NCI-H345 (cell line): Measurements from ENCODE around the gene SMCO3.

ENCODE experiments used
- DNase-seq: peaks from one replicate; lab custom pipeline; 2025; lab: John Stamatoyannopoulos, UW

The SMCO3 gene

DNA sequence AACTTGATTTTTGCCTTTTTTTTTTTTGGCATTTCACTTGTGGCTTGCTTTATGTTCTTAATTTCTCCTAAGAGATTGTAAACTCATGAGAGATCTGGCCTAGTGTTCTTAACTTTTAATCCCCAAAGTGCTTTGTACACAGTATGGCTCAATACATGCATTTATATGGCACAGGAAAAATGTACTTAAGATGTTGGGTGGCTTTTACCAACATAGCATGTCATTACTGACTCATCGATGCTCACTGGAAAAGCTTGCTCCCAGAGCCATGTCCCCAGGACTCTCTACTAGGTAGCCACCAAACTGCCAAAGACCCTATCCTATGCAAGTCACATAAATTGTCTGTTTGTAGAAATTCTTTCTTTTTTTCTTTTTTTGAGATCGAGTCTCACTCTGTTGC is 13.1 kb upstream of the SMCO3 start:
- DNase-seq = no peak

DNA sequence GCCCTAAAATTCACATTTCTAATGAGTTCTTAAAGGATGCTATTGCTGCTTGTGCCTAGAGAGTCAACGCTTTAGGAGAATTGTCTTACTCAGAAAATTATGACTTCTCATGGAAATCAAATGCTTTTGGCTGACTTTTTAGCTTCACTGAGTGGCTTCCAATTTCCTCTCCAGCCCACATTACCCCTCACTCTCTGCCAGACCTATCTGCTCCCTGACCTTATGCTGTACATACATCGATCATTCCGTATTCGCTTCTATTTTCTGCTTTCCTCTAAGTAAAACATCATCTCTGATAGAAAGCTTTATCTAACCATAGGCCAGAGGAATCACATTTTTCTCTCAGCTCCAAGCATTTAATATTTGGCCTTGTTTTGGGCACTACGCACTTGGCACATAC is 12.5 kb upstream of the SMCO3 start:
- DNase-seq = no peak

- DNase-seq = no peak
Observed at GRCh38 chr12:14825256-14825655, 11.3 kb upstream of the SMCO3 start.

- no peak for DNase-seq
Observed at GRCh38 chr12:14824012-14824634, 10.1 kb upstream of the SMCO3 start.

DNA sequence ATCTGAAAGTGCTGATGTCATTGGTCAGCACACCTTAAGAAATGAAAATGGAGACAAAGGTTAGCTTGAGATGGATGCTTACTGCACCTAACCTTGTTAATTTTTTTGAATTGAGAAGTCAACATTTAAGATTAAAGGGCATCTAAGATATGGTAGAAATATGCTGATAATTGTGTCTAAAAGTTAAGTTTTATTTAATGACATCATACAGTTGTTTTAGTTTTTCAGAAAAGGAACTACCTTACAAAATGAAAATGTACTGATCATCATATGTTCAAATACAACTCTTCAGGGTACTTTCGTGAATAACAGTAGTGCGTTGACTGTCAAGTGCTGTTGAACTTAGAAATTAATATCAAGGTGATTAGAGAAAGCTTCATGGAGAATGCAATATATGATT is 2.5 kb downstream of the SMCO3 start:
- no peak for DNase-seq

- no peak for DNase-seq
Observed at GRCh38 chr12:14810953-14811483, 3.0 kb downstream of the SMCO3 start.

DNA sequence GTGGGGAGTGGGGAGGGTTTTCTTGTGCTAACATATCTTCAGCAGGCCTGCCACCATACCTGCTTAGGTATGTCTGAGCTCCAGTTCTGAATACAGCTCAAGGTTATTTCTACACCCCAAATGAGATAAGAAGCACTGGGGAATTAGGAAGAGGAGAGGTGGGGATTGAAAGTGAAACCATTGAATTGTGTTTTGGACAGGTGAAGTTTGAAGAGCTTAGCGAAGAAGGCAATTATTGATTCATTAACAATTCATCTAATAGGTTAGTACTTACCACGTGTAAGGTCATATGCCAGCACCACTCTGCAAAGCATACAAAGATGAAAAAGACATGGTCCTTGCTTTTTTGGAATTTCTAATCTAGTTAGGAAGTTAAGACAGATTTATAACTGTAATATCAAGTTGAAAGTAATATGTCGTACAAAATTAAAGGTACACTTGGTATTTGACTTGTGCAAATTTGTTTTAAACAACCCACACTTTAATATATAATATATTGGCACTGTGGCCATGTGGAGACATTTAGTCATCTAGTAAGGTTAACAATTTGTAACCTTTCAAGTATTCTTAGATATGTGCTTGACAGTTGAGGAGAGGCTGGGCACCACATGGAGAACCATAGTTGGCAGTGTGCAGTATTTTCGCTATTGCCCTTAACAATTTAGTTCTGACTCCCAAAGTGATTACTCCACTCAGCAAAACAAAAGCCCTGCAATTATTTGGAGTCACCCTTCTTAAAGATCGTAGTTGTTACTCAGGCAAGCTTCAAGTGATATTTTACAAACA is 3.6 kb downstream of the SMCO3 start:
- no peak for DNase-seq

- no peak for DNase-seq
Observed at GRCh38 chr12:14803830-14804160, 10.2 kb downstream of the SMCO3 start.

GRCh38 chr12:14803011-14803829 is 10.8 kb downstream of the SMCO3 start, which contains the start of the genes C12orf60 and WBP11:
C12orf60 (plus strand) TSS chr12:14803670; CDS start chr12:14822936, 19,266 bp downstream.
WBP11 (minus strand) TSS chr12:14803478; CDS start chr12:14801383, 2,095 bp downstream.
- DNase-seq = peak; percentile 99

GRCh38 chr12:14802721-14803010 is 11.3 kb downstream of the SMCO3 start:
- DNase-seq = no peak

GRCh38 chr12:14802247-14802646 is 11.7 kb downstream of the SMCO3 start:
- no peak for DNase-seq

GRCh38 chr12:14795028-14795448 is 18.9 kb downstream of the SMCO3 start:
- no peak for DNase-seq

GRCh38 chr12:14785568-14785967 is 28.4 kb downstream of the SMCO3 start:
- no peak for DNase-seq

DNA sequence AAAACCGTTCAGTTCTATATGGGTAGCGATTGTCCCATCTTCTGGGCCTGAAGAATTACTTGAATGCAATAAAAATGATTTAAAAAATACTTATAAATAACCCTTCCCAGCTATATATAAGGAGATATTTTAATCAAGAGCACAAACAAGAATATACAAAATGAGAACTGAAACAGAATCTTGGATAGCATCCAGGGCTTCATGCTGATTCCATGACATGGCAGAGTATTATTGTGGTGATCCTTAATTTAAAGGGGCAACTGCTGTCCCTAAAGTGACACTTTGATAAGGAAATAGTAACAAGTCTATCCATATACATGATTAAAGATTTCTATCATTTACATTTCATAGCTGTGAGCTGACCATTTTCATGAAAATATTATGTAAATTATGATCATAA is 29.5 kb downstream of the SMCO3 start:
- no peak for DNase-seq

DNA sequence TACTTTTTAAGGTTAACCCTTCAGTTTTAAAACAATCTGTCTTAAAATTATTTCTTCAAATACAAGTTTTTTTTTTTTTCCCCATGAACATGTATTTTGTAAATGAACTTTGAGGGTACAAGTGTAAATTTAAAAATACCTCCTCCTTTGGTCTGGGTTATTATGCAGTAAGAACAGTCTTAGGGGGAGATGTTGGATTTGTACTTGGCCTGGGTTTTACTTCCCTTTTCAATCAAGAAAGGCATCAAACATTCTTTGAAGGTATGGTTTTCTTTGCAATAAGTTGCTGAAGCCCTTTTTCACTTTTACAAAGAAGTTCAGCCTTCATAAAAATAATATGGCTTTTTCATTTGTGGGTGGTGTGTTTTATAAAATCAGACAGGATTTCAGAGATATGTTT is 31.2 kb downstream of the SMCO3 start:
- no peak for DNase-seq

GRCh38 chr12:14781563-14781962 is 32.4 kb downstream of the SMCO3 start:
- no peak for DNase-seq

DNA sequence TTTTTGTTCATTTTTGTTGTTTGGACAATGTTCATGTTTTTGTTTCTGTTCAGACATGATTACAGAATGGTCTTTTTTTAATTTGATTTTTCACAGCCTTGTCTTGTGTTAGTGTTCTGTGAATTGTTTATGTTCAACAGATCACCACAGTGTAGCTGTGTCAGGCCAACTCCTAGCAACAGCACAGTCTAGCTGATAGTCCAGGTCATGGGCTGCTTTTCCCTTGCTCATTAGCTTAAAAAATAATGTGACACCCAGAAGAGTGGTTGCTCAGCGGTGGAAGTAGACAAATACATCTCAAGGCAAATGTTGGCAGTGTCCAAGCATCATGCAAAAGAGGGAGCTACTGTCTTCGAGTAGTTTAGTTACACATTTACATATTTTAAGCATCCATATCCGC is 33.1 kb downstream of the SMCO3 start:
- no peak for DNase-seq

DNA sequence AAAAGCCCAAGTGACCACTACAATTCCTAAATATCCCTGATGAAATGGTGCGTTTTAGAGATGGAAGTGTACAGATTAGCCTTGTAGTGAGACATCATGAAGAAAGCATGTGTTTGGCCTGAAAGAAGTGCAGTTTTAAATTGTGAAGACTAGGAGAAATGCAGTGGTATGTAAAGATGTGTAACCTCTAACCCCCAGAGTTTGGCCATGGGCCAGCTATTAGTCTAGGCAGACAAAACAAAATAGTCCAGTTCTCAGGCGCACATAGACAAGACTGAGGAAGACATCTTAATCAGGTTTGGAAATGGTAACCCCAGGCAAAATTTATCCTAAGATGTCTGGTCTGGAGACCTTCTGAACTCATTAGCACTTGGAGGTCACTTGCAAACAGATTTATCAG is 34.1 kb downstream of the SMCO3 start:
- no peak for DNase-seq

DNA sequence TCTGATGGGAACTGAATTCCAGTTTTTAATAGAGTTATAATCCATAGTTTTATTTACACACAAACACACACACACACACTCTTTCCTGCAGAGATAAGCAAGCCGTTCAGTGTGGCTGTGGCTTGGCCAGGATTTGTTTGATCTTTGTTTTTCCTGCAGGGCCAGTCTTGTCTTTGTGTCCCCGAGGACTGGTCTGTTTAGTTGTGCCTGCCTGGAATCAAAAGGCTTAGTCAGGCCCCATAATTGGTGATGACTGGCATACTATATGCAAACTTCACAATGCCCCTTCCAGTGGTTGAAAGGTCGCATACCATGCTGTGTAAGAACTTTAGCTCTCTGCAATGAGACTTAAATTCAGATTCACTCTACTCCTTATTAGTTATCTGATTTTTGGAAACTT is 36.7 kb downstream of the SMCO3 start:
- peak; percentile 7 for DNase-seq

GRCh38 chr12:14776236-14776961 is 37.6 kb downstream of the SMCO3 start:
- no peak for DNase-seq

DNA sequence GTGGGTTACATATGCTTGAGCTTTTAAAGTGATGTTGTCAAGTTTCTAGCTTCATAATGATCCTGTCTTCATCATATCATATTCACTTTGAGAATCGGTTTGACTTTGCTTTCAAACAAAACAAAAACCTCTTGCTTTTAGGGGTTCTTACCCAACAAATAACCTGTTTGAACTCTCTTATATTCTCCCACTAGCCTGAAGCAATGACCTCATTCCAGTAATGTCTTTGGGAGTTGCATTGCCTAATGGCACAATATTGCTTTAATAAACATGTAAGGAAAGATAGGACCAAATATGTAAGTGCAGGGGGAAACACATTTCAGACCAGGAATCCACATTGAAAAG is 38.4 kb downstream of the SMCO3 start:
- no peak for DNase-seq

GRCh38 chr12:14774906-14775635 is 38.9 kb downstream of the SMCO3 start:
- DNase-seq = no peak
